GM19328 (cell line): ENCODE measurements around the gene NMRK2.
"Not testable (repeated sequence)": the region's sequence is repeated elsewhere in the genome, so short reads cannot be mapped to it uniquely, and the experiment has no call there.

Source experiments
- ATAC-seq: cut with Tn5 transposase; IDR thresholded peaks from one replicate; pipeline ENCODE4 v1.9.1; 2021; ENCODE audit warnings: mild to moderate bottlenecking, moderate library complexity; ENCODE audit not compliant: unreplicated experiment

The NMRK2 gene

GRCh38 chr19:3936506-3937442 lies 3.9 kb downstream of the NMRK2 start:
- no peak for ATAC-seq

GRCh38 chr19:3938300-3938950 lies 5.6 kb downstream of the NMRK2 start:
- not testable (repeated sequence) for ATAC-seq

- no peak for ATAC-seq
Measured at GRCh38 chr19:3942790-3943409, 10.0 kb downstream of the NMRK2 start.

- ATAC-seq, result no peak
Measured at GRCh38 chr19:3944018-3944721, 11.3 kb downstream of the NMRK2 start.

DNA sequence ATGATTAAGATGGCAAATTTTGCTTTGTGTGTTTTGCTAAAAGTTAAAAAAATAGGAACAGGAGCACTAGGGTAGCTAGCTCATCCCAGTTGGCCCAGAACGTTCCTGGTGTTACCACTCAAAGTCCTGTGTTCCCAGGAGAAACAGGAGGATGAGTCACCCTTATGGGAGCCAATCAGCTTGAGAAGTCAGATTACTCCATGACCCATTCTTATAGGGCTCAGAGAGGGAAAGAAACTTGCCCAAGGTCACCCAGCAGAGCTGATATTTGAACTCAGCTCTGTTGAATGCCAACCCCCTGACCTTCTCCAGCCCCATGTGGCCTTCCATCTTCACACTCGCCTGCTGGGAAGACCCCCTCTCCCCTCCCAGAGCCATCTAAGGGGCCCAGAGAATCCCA lies 13.0 kb downstream of the NMRK2 start:
- ATAC-seq, result no peak

DNA sequence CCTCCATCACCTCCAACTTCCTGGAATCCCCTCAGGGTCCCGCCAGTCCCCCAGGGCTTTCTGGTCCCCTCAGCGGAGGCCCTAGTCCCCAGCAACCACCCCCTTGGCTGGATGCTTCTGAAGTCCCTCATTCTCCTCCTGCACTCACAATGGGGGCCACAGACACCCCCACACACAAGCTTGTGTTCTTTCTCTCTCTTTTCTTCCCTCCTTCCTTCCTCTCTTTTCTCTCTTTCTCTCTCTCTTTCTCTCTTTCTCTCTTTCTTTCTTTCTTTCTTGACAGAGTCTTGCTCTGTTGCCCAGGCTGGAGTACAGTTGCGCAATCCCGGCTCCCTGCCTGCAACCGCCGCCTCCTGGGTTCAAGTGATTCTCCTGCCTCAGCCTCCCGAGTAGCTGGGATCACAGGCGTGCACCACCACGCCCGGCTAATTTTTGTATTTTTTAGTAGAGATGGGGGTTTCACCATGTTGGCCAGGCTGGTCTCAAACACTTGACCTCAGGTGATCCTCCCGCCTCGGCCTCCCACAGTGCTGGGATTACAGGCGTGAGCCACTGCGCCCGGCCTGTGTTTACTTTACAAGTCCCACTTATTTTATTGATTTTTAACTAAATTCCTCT lies 14.6 kb downstream of the NMRK2 start:
- ATAC-seq, result not testable (repeated sequence)

DNA sequence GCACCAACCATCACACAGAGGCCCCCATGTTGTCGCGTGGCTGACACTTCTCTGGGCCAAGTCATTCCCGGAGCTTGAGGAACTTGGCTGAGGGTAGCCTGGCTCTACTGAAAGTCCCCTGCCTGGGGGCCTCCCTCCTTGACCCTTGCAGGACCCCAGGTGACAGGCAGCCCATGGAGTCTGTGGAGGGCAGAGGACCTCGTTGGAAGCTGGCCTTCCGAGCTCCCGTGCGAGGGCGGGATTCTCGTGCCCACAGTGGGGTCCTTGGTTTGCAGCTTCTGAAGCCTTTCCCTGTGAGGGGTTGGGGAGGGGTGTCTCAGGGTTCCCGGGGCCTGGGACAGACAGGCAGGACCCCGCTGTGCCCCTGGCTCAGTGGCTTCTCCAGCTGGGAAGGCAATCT lies 16.4 kb downstream of the NMRK2 start:
- no peak for ATAC-seq

- ATAC-seq, result no peak
Measured at GRCh38 chr19:3949997-3950859, 17.4 kb downstream of the NMRK2 start.

- ATAC-seq, result no peak
Measured at GRCh38 chr19:3950871-3951861, 18.3 kb downstream of the NMRK2 start.

DNA sequence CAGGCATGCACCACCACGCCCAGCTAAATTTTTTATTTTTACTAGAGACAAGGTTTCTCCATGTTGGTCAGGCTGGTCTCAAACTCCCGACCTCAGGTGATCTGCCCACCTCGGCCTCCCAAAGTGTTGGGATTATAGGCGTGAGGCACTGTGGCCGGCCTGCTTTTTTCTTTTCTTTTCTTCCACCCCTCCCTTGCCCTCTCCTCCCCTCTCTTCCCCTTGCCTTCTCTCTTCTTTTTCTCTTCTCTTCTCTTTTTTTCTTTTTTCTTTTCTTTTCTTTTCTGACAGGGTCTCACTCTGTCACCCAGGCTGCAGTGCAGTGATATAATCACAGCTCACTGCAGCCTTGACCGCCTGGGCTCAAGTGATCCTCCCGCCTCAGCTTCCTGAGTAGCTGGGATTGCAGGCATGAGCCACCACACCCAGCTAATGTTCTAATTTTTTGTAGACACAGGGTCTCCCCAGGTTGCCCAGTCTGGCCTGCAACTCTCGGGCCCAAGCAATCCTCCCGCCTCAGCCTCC lies 19.9 kb downstream of the NMRK2 start:
- not testable (repeated sequence) for ATAC-seq

- no peak for ATAC-seq
Measured at GRCh38 chr19:3954107-3954506, 21.2 kb downstream of the NMRK2 start.

DNA sequence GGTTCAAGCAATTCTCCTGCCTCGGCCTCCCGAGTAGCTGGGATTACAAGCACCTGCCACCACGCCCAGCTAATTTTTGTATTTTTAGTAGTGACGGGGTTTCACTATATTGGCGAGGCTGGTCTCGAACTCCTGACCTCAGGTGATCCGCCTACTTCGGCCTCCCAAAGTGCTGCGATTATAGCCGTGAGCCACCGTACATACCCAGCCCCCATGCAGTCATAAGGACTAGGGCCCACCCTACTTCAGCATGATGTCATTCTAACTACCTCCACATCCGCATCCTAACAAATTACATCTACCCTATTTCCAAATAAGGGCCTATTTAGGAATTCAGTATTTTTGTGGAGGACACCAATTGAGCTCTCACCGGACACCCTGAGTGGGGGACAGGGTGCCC lies 22.4 kb downstream of the NMRK2 start:
- not testable (repeated sequence) for ATAC-seq

DNA sequence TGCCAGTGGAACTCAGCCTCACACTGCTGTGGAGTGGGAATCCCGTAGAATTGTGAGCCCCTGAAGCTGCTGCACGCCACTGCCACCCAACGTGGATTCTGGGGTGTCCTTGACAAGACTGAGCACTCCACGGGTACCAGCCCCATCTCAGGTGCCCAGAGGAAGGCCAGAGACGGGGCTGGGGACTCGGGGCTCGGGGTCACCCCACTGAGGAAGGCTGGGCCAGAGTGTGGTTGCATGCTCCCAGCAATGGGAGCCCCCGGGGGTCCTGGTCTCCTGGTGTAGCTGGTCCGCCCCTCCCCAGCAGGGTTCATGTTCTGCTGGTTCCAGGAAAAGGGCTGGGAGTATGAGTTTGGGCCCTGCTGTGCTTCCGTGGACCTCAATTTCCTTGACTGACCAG lies 22.8 kb downstream of the NMRK2 start:
- no peak for ATAC-seq

GRCh38 chr19:3958836-3959765 lies 26.2 kb downstream of the NMRK2 start:
- ATAC-seq, result no peak

DNA sequence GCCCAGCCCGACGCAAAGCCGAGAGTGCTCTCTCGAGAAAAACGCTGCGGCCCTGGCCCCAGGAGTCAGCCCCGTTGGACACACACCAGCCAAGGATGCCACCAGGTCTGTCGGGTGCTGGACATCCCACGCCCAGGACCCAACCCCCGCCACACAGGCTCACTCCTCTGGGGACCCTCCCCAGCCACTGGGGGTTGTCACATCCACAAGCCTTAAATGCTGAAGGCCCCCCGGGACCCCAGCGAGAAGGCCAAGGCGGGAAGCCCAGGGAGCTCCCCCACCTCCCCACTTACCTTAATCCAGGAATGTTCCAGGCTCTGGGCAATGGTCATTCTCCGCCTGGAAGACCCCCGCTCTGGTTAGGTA lies 26.9 kb downstream of the NMRK2 start:
- no peak for ATAC-seq

GRCh38 chr19:3961007-3961406 lies 28.1 kb downstream of the NMRK2 start:
- no peak for ATAC-seq
